ENCODE data around the gene PILRB. TPM values are rescaled to one million over a fixed set of nuclear protein-coding genes. Genes with fewer than 3 reads are reported as not detected.

PILRB gene
- total RNA-seq, 1 experiment from 2014 or later: 50.1 TPM

- no peaks in the 10 kb centered on the region for H4K20me1 ChIP-seq (ENCODE audit: control insufficient read depth, insufficient read depth, insufficient read length)
- no peak overlapping the region for H2BK20ac ChIP-seq (ENCODE audit: low read depth, low read length, poor library complexity, severe bottlenecking)
- H3K18ac ChIP-seq (ENCODE audit: insufficient read length, low read depth, low read length): no peak overlapping the region
- Mint-ChIP-seq H3K27me3 (ENCODE audit: low read depth) (no peaks in the 10 kb centered on the region), H3K4me1 (no peaks in the 10 kb centered on the region), H3K4me3 (no peak overlapping the region), H3K27ac (peak overlapping the region in 1 of 3 experiments; percentile 52; a peak in 1 of 7 replicates), H3K36me3 (ENCODE audit: insufficient read depth in 1 of 3, low read depth in 3 of 3) (peaks cover 38 to 81% (median 69%) of the 10 kb centered on the region in 3 experiments; a peak in 6 of 7 replicates), H3K9me3 (no peaks in the 10 kb centered on the region)
- H3K79me2 ChIP-seq (ENCODE audit: insufficient read depth, low read length): no peaks in the 10 kb centered on the region
- H3K56ac ChIP-seq (ENCODE audit: insufficient read length, low read depth, low read length): no peak overlapping the region
- H3K27ac ChIP-seq (ENCODE audit: insufficient read length, low read depth, low read length): no peak overlapping the region
- H3K79me1 ChIP-seq (ENCODE audit: insufficient read depth, low read depth, low read length, poor library complexity, severe bottlenecking): no peaks in the 10 kb centered on the region
- no peak overlapping the region for H2AFZ ChIP-seq (ENCODE audit: low read length)
- no peak overlapping the region for H4K8ac ChIP-seq (replicated peaks; ENCODE audit: insufficient read length, low read depth, low read length)
- no CpG with 5 or more reads among the region's 16 CpGs for WGBS (ENCODE audit: extremely low coverage, insufficient read length, low lambda C conversion rate)
- no peak overlapping the region for H3K4me2 ChIP-seq (ENCODE audit: insufficient read depth, insufficient read length, low read length)
- no peak overlapping the region for H3T11ph ChIP-seq (ENCODE audit: low read length)
- H3K23me2 ChIP-seq (ENCODE audit: insufficient read length, low read depth, low read length, poor library complexity, severe bottlenecking): no peaks in the 10 kb centered on the region
- no peak overlapping the region for H3K14ac ChIP-seq (ENCODE audit: insufficient read depth, low read length)
- TF ChIP-seq, protein P1, sequence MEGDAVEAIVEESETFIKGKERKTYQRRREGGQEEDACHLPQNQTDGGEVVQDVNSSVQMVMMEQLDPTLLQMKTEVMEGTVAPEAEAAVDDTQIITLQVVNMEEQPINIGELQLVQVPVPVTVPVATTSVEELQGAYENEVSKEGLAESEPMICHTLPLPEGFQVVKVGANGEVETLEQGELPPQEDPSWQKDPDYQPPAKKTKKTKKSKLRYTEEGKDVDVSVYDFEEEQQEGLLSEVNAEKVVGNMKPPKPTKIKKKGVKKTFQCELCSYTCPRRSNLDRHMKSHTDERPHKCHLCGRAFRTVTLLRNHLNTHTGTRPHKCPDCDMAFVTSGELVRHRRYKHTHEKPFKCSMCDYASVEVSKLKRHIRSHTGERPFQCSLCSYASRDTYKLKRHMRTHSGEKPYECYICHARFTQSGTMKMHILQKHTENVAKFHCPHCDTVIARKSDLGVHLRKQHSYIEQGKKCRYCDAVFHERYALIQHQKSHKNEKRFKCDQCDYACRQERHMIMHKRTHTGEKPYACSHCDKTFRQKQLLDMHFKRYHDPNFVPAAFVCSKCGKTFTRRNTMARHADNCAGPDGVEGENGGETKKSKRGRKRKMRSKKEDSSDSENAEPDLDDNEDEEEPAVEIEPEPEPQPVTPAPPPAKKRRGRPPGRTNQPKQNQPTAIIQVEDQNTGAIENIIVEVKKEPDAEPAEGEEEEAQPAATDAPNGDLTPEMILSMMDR (conservative IDR thresholded peaks at IDR 0.05): no peak
- no peak overlapping the region for H4K91ac ChIP-seq (ENCODE audit: insufficient read length, low read depth, low read length)
- H2AK5ac ChIP-seq (ENCODE audit: insufficient read length, low read length): no peak overlapping the region
- no peak overlapping the region for H3K4ac ChIP-seq (ENCODE audit: low read depth, low read length)
- no peak overlapping the region for H3K9ac ChIP-seq (ENCODE audit: extremely low read depth, insufficient read length, low read length)
- no peak overlapping the region for H2BK5ac ChIP-seq (ENCODE audit: insufficient read length, low read length)
- H2BK12ac ChIP-seq (ENCODE audit: insufficient read length, low read depth, low read length): no peak overlapping the region
- H2BK15ac ChIP-seq (ENCODE audit: low read depth, low read length): no peak overlapping the region
- H3K23ac ChIP-seq (ENCODE audit: insufficient read length, low read depth, low read length): no peak overlapping the region
- no peaks in the 10 kb centered on the region for H3K4me1 ChIP-seq (ENCODE audit: insufficient read depth, low read length)
- DNase-seq: peak; percentile 23
- H4K5ac ChIP-seq (ENCODE audit: insufficient read length, low read depth, low read length): no peak overlapping the region
- no peaks in the 10 kb centered on the region for H3K27me3 ChIP-seq (ENCODE audit: insufficient read depth, low read length)
- no peak overlapping the region for H2BK120ac ChIP-seq (ENCODE audit: low read depth, low read length, poor library complexity, severe bottlenecking)
- H3K9me3 ChIP-seq (ENCODE audit: control insufficient read depth, low read depth, low read length): no peaks in the 10 kb centered on the region
These were observed 4.8 kb upstream of the PILRB start for GRCh38 chr7:100352984-100353684.

All from H9 (cell line).